Trophoblast cell (in vitro differentiated cells and primary cell): ENCODE data around the gene CD96.

ENCODE experiments used
- DNase-seq, 2 donors: peaks; one replicate each; pipeline ENCODE4 v3.0.0-alpha.2; 2016
- H2AFZ ChIP-seq: 2 replicates; pipeline ENCODE4 v1.6.1; 2013; ENCODE audit warnings: low read length, moderate library complexity, mild to moderate bottlenecking; ENCODE audit not compliant: insufficient read depth, poor library complexity
- H2AK5ac ChIP-seq: 2 replicates; pipeline ENCODE4 v1.6.1; 2013; ENCODE audit warnings: mild to moderate bottlenecking, low read length
- H2BK120ac ChIP-seq: 2 replicates; pipeline ENCODE4 v1.6.1; 2013; ENCODE audit warnings: low read length, mild to moderate bottlenecking, moderate library complexity; ENCODE audit not compliant: insufficient read depth, poor library complexity
- H2BK12ac ChIP-seq: 2 replicates; pipeline ENCODE4 v1.6.1; 2013; ENCODE audit warnings: mild to moderate bottlenecking, low read length, moderate library complexity
- H2BK5ac ChIP-seq: 2 replicates; pipeline ENCODE4 v1.6.1; 2013; ENCODE audit warnings: low read length, low read depth, moderate library complexity, mild to moderate bottlenecking; ENCODE audit not compliant: poor library complexity
- H3K14ac ChIP-seq: 2 replicates; pipeline ENCODE4 v1.6.1; 2013; ENCODE audit warnings: mild to moderate bottlenecking, low read length
- H3K18ac ChIP-seq: 2 replicates; pipeline ENCODE4 v1.6.1; 2013; ENCODE audit warnings: mild to moderate bottlenecking, low read length
- H3K23ac ChIP-seq: 2 replicates; pipeline ENCODE4 v1.6.1; 2013; ENCODE audit warnings: low read length
- H3K27ac ChIP-seq: 2 replicates; pipeline ENCODE4 v1.5.1; 2013; ENCODE audit warnings: low read depth, mild to moderate bottlenecking, inconsistent platforms, low read length, moderate library complexity
- H3K27me3 ChIP-seq: 2 replicates; pipeline ENCODE4 v1.6.1; 2013; ENCODE audit warnings: inconsistent platforms, mild to moderate bottlenecking, low read length, moderate library complexity; ENCODE audit not compliant: insufficient read depth
- H3K36me3 ChIP-seq, 2 experiments: 1 replicate in 1 of 2; 2 replicates in 1 of 2; pipeline ENCODE4 v1.6.1; 2013; ENCODE audit warnings: low read length in 2 of 2, mild to moderate bottlenecking in 2 of 2, moderate library complexity in 1 of 2; ENCODE audit not compliant: insufficient read depth in 2 of 2, control insufficient read depth in 1 of 2
- H3K4ac ChIP-seq: 2 replicates; pipeline ENCODE4 v1.6.1; 2013; ENCODE audit warnings: low read depth, mild to moderate bottlenecking, low read length, moderate library complexity
- H3K4me1 ChIP-seq, 2 experiments: 1 replicate in 1 of 2; 2 replicates in 1 of 2; pipeline ENCODE4 v1.6.1; 2013; ENCODE audit warnings: low read length in 2 of 2, mild to moderate bottlenecking in 2 of 2, moderate library complexity in 1 of 2; ENCODE audit not compliant: insufficient read depth in 2 of 2, control insufficient read depth in 1 of 2
- H3K4me2 ChIP-seq: 2 replicates; pipeline ENCODE4 v1.6.1; 2013; ENCODE audit warnings: inconsistent platforms, mild to moderate bottlenecking, low read length, moderate library complexity
- H3K4me3 ChIP-seq: 2 replicates; pipeline ENCODE4 v1.5.1; 2013; ENCODE audit warnings: mild to moderate bottlenecking, low read depth, low read length, inconsistent platforms
- H3K79me1 ChIP-seq: one replicate; pipeline ENCODE4 v1.6.1; 2013; ENCODE audit warnings: low read length
- H3K79me2 ChIP-seq: 2 replicates; pipeline ENCODE4 v1.6.1; 2013; ENCODE audit warnings: low read length, mild to moderate bottlenecking; ENCODE audit not compliant: control insufficient read depth, insufficient read depth, poor library complexity
- H3K9ac ChIP-seq: 2 replicates; pipeline ENCODE4 v1.6.1; 2013; ENCODE audit warnings: mild to moderate bottlenecking, low read length
- H3K9me3 ChIP-seq: 2 replicates; pipeline ENCODE4 v1.6.1; 2013; ENCODE audit warnings: low read depth, mild to moderate bottlenecking, control low read depth, inconsistent platforms, low read length; ENCODE audit not compliant: insufficient read depth
- H4K12ac ChIP-seq: 2 replicates; pipeline ENCODE4 v1.6.1; 2013; ENCODE audit warnings: low read depth, mild to moderate bottlenecking, low read length, moderate library complexity
- H4K8ac ChIP-seq: 2 replicates; pipeline ENCODE4 v1.6.1; 2013; ENCODE audit warnings: low read depth, mild to moderate bottlenecking, low read length, moderate library complexity
- H4K91ac ChIP-seq: one replicate; pipeline ENCODE4 v1.6.1; 2013; ENCODE audit warnings: low read depth, mild to moderate bottlenecking, low read length, moderate library complexity
- WGBS: extraction: QIAGEN DNeasy Blood & Tissue Kit; methylation state at CpG from one replicate; pipeline ENCODE4 v1.1.7; 2013; ENCODE audit warnings: missing lambda C conversion rate; ENCODE audit not compliant: insufficient read length, insufficient coverage; ENCODE audit errors: extremely low coverage; 5-methylcytosine and 5-hydroxymethylcytosine counted together

Gene CD96

DNA sequence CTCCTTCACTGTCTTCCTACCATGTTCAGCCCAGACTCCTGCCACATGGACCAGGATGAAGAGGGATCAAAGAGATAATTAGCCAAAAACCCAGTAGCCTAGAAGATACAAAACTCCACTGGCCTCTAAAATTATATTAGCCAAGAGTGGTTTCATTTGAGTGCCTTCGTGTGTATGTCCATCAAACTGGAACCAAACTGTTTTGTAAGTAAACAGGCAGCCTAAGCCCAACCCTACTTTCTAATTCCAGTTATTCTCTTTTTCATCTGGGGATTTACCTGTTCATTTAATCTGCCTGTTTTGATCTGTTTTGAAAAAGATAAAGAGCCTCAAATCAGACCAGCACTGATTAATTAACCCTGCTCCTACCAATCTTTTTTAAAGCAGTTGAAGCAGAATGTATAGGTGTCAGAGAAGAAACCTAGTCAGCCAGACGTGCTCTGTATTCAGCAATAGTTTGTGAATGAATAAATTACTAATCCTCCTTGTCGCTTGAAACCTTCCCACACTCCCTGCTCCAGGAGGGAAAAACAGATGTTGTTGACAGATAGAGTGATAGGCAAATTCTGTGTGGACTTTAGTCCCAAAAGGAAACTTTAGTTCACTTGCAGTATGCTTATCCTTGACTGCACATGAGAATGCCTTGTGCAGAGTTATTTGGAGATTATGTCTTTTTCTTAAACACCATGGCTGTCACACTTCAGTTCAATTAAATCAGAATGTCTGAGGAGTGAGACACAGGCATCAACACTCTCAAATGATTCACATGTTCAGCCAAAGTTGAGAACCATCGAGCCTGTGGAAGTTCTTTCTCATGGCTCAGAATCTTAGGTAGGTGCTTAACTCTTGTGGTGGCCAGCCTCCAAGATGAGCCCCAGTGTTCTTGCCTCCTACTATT is 108.6 kb downstream of the CD96 start:
- H4K12ac ChIP-seq, result no peak overlapping the region
- H3K36me3 ChIP-seq, result no peaks in the 10 kb centered on the region
- no peak overlapping the region for H2BK120ac ChIP-seq
- no peak overlapping the region for H3K23ac ChIP-seq
- no peak overlapping the region for H3K27ac ChIP-seq
- no peak overlapping the region for H2AFZ ChIP-seq
- no peaks in the 10 kb centered on the region for H3K4me1 ChIP-seq
- DNase-seq, result no peak
- no peaks in the 10 kb centered on the region for H3K79me1 ChIP-seq
- no peak overlapping the region for H3K14ac ChIP-seq
- no peak overlapping the region for H3K9ac ChIP-seq
- H3K79me2 ChIP-seq, result no peaks in the 10 kb centered on the region
- no peak overlapping the region for H3K4me3 ChIP-seq
- no peaks in the 10 kb centered on the region for H3K9me3 ChIP-seq
- H2BK12ac ChIP-seq, result no peak overlapping the region
- no peak overlapping the region for H4K91ac ChIP-seq
- H3K18ac ChIP-seq, result no peak overlapping the region
- no CpG with 5 or more reads among the region's 4 CpGs for WGBS
- H2BK5ac ChIP-seq, result no peak overlapping the region
- no peak overlapping the region for H3K4me2 ChIP-seq
- H2AK5ac ChIP-seq, result no peak overlapping the region
- no peak overlapping the region for H4K8ac ChIP-seq
- H3K4ac ChIP-seq, result no peak overlapping the region
- H3K27me3 ChIP-seq, result no peaks in the 10 kb centered on the region

- Histone ChIP-seq H3K18ac (no peak overlapping the region), H3K27me3 (no peaks in the 10 kb centered on the region), H4K91ac (no peak overlapping the region), H3K23ac (no peak overlapping the region), H3K4me1 (no peaks in the 10 kb centered on the region), H2AFZ (no peak overlapping the region), H3K4ac (no peak overlapping the region), H2AK5ac (no peak overlapping the region), H2BK120ac (no peak overlapping the region), H3K79me1 (no peaks in the 10 kb centered on the region), H2BK5ac (no peak overlapping the region), H3K9ac (no peak overlapping the region), H3K4me3 (no peak overlapping the region), H3K14ac (no peak overlapping the region), H3K79me2 (no peaks in the 10 kb centered on the region), H4K8ac (no peak overlapping the region), H3K4me2 (no peak overlapping the region), H2BK12ac (no peak overlapping the region), H3K27ac (no peak overlapping the region), H3K9me3 (no peaks in the 10 kb centered on the region), H4K12ac (no peak overlapping the region), H3K36me3 (no peaks in the 10 kb centered on the region)
- WGBS, result no CpG with 5 or more reads among the region's 6 CpGs
- DNase-seq, result no peak
These were observed 110.6 kb downstream of the CD96 start for GRCh38 chr3:111652492-111653180.

- Histone ChIP-seq H2AFZ (no peak overlapping the region), H2BK12ac (no peak overlapping the region), H3K23ac (no peak overlapping the region), H3K18ac (no peak overlapping the region), H3K4ac (no peak overlapping the region), H2BK5ac (no peak overlapping the region), H4K12ac (no peak overlapping the region), H3K27ac (no peak overlapping the region), H3K79me1 (no peaks in the 10 kb centered on the region), H3K9ac (no peak overlapping the region), H4K8ac (no peak overlapping the region), H3K4me3 (no peak overlapping the region), H2AK5ac (no peak overlapping the region), H3K9me3 (no peaks in the 10 kb centered on the region), H3K4me1 (no peaks in the 10 kb centered on the region), H4K91ac (no peak overlapping the region), H3K36me3 (no peaks in the 10 kb centered on the region), H3K4me2 (no peak overlapping the region), H3K27me3 (no peaks in the 10 kb centered on the region), H2BK120ac (no peak overlapping the region), H3K79me2 (no peaks in the 10 kb centered on the region), H3K14ac (no peak overlapping the region)
- no CpG with 5 or more reads among the region's 2 CpGs for WGBS
- no peak for DNase-seq
These were observed 111.8 kb downstream of the CD96 start for GRCh38 chr3:111653766-111654165.

DNA sequence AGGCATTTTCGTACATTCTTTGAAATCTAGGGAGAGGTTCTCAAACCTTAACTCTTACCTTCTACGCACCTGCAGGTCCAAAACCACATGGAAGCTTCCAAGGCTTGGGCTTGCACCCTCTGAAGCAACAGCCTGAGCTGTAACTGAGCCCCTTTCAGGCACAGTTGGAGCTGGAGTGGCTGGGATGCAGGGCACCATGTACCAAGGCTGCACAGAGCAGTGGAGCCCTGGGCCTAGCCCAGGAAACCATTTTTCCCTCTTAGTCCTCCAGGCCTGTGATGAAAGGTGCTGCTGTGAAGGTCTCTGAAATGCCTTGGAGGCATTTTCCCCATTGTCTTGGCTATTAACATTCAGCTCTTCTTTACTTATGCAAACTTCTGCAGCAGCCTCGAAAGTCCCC is 120.0 kb downstream of the CD96 start:
- H4K8ac ChIP-seq, result no peak overlapping the region
- H3K4me3 ChIP-seq, result no peak overlapping the region
- H3K9me3 ChIP-seq, result peaks cover 6% of the 10 kb centered on the region
- no peak overlapping the region for H2AK5ac ChIP-seq
- no peaks in the 10 kb centered on the region for H3K79me1 ChIP-seq
- H2BK12ac ChIP-seq, result no peak overlapping the region
- H4K91ac ChIP-seq, result no peak overlapping the region
- DNase-seq, result no peak
- no peak overlapping the region for H3K14ac ChIP-seq
- no peak overlapping the region for H3K4ac ChIP-seq
- no peak overlapping the region for H2AFZ ChIP-seq
- peaks cover 0 to 4% of the 10 kb centered on the region in 2 experiments for H3K4me1 ChIP-seq
- no peak overlapping the region for H4K12ac ChIP-seq
- no peak overlapping the region for H3K18ac ChIP-seq
- no CpG with 5 or more reads among the region's 3 CpGs for WGBS
- no peak overlapping the region for H3K23ac ChIP-seq
- no peak overlapping the region for H3K9ac ChIP-seq
- no peak overlapping the region for H2BK5ac ChIP-seq
- no peak overlapping the region for H2BK120ac ChIP-seq
- H3K4me2 ChIP-seq, result no peak overlapping the region
- H3K27me3 ChIP-seq, result no peaks in the 10 kb centered on the region
- H3K36me3 ChIP-seq, result no peaks in the 10 kb centered on the region
- no peaks in the 10 kb centered on the region for H3K79me2 ChIP-seq
- no peak overlapping the region for H3K27ac ChIP-seq
